Measurements from ENCODE around the gene TNF.

The TNF gene

DNA sequence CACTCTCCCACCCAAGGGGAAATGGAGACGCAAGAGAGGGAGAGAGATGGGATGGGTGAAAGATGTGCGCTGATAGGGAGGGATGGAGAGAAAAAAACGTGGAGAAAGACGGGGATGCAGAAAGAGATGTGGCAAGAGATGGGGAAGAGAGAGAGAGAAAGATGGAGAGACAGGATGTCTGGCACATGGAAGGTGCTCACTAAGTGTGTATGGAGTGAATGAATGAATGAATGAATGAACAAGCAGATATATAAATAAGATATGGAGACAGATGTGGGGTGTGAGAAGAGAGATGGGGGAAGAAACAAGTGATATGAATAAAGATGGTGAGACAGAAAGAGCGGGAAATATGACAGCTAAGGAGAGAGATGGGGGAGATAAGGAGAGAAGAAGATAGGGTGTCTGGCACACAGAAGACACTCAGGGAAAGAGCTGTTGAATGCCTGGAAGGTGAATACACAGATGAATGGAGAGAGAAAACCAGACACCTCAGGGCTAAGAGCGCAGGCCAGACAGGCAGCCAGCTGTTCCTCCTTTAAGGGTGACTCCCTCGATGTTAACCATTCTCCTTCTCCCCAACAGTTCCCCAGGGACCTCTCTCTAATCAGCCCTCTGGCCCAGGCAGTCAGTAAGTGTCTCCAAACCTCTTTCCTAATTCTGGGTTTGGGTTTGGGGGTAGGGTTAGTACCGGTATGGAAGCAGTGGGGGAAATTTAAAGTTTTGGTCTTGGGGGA is 754 bp downstream of the TNF start:
- TF ChIP-seq POLR2A (IDR thresholded peaks at IDR 0.05; ENCODE audit: low read depth, low read length) (no peak), POLR2AphosphoS5 (IDR thresholded peaks at IDR 0.05; ENCODE audit: low read depth, low read length) (no peak), TAF1 (IDR thresholded peaks at IDR 0.05; ENCODE audit: borderline replicate concordance, low read depth, low read length) (no peak)
- FAIRE-seq (peak; percentile 65), DNase-seq (ENCODE audit: insufficient read length) (no peak)

DNA sequence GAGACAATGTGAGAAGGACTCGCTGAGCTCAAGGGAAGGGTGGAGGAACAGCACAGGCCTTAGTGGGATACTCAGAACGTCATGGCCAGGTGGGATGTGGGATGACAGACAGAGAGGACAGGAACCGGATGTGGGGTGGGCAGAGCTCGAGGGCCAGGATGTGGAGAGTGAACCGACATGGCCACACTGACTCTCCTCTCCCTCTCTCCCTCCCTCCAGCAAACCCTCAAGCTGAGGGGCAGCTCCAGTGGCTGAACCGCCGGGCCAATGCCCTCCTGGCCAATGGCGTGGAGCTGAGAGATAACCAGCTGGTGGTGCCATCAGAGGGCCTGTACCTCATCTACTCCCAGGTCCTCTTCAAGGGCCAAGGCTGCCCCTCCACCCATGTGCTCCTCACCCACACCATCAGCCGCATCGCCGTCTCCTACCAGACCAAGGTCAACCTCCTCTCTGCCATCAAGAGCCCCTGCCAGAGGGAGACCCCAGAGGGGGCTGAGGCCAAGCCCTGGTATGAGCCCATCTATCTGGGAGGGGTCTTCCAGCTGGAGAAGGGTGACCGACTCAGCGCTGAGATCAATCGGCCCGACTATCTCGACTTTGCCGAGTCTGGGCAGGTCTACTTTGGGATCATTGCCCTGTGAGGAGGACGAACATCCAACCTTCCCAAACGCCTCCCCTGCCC is 1.7 kb downstream of the TNF start:
- FAIRE-seq (peak; percentile 89), DNase-seq (ENCODE audit: insufficient read length) (no peak)
- TF ChIP-seq TAF1 (IDR thresholded peaks at IDR 0.05; ENCODE audit: borderline replicate concordance, low read depth, low read length) (no peak), POLR2A (IDR thresholded peaks at IDR 0.05; ENCODE audit: low read depth, low read length) (peak; percentile 68), POLR2AphosphoS5 (IDR thresholded peaks at IDR 0.05; ENCODE audit: low read depth, low read length) (peak; percentile 80)

DNA sequence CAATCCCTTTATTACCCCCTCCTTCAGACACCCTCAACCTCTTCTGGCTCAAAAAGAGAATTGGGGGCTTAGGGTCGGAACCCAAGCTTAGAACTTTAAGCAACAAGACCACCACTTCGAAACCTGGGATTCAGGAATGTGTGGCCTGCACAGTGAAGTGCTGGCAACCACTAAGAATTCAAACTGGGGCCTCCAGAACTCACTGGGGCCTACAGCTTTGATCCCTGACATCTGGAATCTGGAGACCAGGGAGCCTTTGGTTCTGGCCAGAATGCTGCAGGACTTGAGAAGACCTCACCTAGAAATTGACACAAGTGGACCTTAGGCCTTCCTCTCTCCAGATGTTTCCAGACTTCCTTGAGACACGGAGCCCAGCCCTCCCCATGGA is 2.2 kb downstream of the TNF start:
- FAIRE-seq (no peak), DNase-seq (ENCODE audit: insufficient read length) (no peak)
- TF ChIP-seq POLR2AphosphoS5 (IDR thresholded peaks at IDR 0.05; ENCODE audit: low read depth, low read length) (no peak; the same call in 1 of the 2 replicates), POLR2A (IDR thresholded peaks at IDR 0.05; ENCODE audit: low read depth, low read length) (no peak)

- TF ChIP-seq POLR2A (IDR thresholded peaks at IDR 0.05; ENCODE audit: low read depth, low read length) (peak; percentile 81), TAF1 (IDR thresholded peaks at IDR 0.05; ENCODE audit: borderline replicate concordance, low read depth, low read length) (no peak), POLR2AphosphoS5 (IDR thresholded peaks at IDR 0.05; ENCODE audit: low read depth, low read length) (peak; percentile 81)
- FAIRE-seq (peak; percentile 9), DNase-seq (ENCODE audit: insufficient read length) (no peak)
These were observed 3.1 kb downstream of the TNF start for GRCh38 chr6:31578184-31579118.

DNA sequence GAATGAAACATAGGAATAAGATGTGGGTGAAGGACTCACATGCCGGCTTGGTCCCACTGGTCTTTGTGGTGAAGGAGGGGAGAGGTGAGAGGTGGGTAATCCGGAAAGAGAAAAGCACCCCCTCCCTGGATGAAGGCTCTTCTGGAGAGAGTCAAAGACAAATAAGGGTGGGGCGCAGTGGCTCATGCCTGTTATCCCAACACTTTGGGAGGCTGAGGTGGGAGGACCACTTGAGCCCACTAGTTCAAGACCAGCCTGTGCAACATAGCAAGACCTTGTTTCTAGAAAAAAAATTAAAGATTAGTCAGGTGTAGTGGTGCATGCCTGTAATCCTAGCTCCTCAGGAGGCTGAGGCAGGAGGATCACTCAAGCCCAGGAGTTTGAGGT is 3.7 kb downstream of the TNF start:
- DNase-seq (ENCODE audit: insufficient read length) (no peak), FAIRE-seq (no peak)
- TF ChIP-seq TAF1 (IDR thresholded peaks at IDR 0.05; ENCODE audit: borderline replicate concordance, low read depth, low read length), result no peak
- no peak for TF ChIP-seq POLR2A (IDR thresholded peaks at IDR 0.05; ENCODE audit: low read depth, low read length)
- TF ChIP-seq POLR2AphosphoS5 (IDR thresholded peaks at IDR 0.05; ENCODE audit: low read depth, low read length), result no peak

DNA sequence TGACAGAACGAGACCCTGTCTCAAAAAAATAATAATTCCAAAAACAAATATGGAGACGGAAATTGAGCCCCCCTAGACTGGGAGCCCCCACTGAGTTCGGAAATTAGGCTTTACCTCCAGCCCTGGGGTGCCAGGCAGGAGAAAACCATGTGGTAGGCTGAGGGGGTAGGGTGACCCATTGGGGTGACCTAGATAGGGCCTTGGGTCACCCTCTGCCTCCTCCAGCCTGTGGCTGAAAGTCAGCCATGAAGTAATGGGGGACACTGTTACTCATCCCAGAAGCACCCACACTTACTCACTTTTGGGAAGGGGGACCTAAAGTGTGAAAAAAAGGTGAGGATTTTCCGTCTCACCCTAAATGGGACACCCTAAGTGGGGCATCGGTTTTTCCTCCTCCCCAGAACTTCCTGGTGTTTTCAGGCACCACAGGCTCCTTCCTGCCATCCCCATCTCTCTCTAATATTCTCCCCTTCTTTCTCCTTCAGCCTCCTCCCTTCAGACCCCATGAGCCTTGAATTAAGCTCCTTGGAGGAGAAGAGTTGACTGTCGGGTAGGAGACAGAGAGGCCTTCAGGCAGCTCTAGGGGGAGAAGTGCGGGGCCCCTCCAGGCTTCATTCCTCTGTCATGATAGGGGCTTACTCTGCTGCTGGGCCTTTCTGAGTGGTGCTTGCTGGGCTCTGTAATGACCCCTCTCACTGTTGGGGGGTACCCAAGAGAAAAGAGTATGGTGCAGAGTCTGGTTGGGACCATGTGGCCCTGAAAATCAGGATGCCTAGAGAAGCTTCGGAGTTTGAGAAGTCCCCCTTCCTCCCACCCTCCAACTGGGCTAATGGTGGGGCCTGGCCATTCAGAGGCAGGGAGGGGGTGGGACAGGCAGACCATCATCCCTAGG is 4.4 kb downstream of the TNF start:
- peak; percentile 44 for FAIRE-seq

GRCh38 chr6:31580438-31580740 is 5.0 kb downstream of the TNF start:
- DNase-seq (ENCODE audit: insufficient read length) (no peak), FAIRE-seq (no peak)
- TF ChIP-seq POLR2AphosphoS5 (IDR thresholded peaks at IDR 0.05; ENCODE audit: low read depth, low read length) (no peak), TAF1 (IDR thresholded peaks at IDR 0.05; ENCODE audit: borderline replicate concordance, low read depth, low read length) (no peak), POLR2A (IDR thresholded peaks at IDR 0.05; ENCODE audit: low read depth, low read length) (no peak)

More for the DNA sequence above, 4.4 kb downstream of the TNF start:
- no peak for TF ChIP-seq POLR2AphosphoS5 (IDR thresholded peaks at IDR 0.05; ENCODE audit: low read depth, low read length)
- TF ChIP-seq POLR2A (IDR thresholded peaks at IDR 0.05; ENCODE audit: low read depth, low read length), result peak; percentile 48; the same call in 1 of the 2 replicates
- TF ChIP-seq TAF1 (IDR thresholded peaks at IDR 0.05; ENCODE audit: borderline replicate concordance, low read depth, low read length), result no peak
- DNase-seq (ENCODE audit: insufficient read length), result no peak

- TF ChIP-seq TAF1 (IDR thresholded peaks at IDR 0.05; ENCODE audit: borderline replicate concordance, low read depth, low read length), result no peak; the same call in 1 of the 2 replicates
- TF ChIP-seq POLR2AphosphoS5 (IDR thresholded peaks at IDR 0.05; ENCODE audit: low read depth, low read length), result peak; percentile 40; the same call in 1 of the 2 replicates
- TF ChIP-seq POLR2A (IDR thresholded peaks at IDR 0.05; ENCODE audit: low read depth, low read length), result peak; percentile 69; the same call in 1 of the 2 replicates
- peak; percentile 92 for FAIRE-seq
- DNase-seq (ENCODE audit: insufficient read length), result no peak
These were observed 5.6 kb downstream of the TNF start for GRCh38 chr6:31580807-31581433.

- DNase-seq (ENCODE audit: insufficient read length) (no peak), FAIRE-seq (no peak)
- TF ChIP-seq POLR2AphosphoS5 (IDR thresholded peaks at IDR 0.05; ENCODE audit: low read depth, low read length) (no peak), POLR2A (IDR thresholded peaks at IDR 0.05; ENCODE audit: low read depth, low read length) (no peak), TAF1 (IDR thresholded peaks at IDR 0.05; ENCODE audit: borderline replicate concordance, low read depth, low read length) (no peak)
These were observed 6.3 kb downstream of the TNF start for GRCh38 chr6:31581434-31582229.

All from GM12892 (cell line).